NCI-H2029 (cell line): ENCODE results near the gene SLC9A5.

Source experiments
- DNase-seq: peaks from one replicate; lab custom pipeline; 2025; lab: John Stamatoyannopoulos, UW

Gene SLC9A5

GRCh38 chr16:67241008-67241900, 7.5 kb upstream of the SLC9A5 start:
- peak; percentile 43 for DNase-seq

DNA sequence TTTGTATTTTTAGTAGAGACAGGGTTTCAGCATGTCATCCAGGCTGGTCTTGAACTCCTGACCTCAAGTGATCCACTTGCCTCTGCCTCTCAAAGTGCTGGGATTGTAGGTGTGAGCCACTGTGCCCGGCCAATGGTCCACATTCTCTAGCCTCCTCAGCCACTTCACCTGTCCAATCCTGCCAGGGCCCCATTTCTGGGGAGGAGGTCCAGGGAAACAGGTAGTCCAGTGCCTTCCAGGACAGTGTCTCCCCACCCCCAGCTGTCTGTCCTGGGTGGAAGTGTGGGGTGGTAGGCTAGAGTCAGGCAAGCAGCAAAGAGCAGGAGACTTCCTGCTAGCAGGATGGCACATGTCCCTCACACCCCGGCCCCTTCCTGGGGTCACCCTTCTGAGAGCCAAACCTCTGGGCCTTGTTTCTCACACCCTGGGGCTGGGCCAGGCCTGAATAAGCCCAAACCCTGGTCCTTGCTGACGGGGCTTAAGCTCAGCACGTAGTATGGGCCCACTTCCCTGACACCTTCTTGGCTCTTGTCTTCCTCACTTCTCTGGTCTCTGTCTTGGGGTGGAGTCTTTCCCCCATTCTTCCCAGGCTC, 6.5 kb upstream of the SLC9A5 start:
- DNase-seq = no peak

GRCh38 chr16:67243481-67243880, 5.3 kb upstream of the SLC9A5 start:
- DNase-seq = no peak

- DNase-seq = no peak
Observed at GRCh38 chr16:67244387-67245185, 4.2 kb upstream of the SLC9A5 start.

DNA sequence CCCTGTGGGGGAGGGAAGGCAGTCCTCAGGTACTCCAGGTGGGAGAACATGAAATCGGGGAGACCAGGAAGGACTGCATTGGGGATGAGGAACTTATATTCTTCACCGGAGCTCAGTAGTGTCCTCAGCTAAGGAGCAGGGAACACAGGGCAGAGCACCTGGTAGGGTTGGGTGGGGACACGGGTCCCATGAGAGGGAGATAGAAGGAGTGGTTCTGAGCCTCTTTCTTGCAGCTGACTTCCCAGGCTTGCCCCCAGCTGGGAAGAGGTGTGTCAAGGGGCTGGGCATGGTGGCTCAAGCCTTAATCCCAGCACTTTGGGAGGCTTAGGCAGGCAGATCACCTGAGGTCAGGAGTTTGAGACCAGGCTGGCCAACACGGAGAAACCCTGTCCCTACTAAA, 3.6 kb upstream of the SLC9A5 start:
- DNase-seq = no peak

- no peak for DNase-seq
Observed at GRCh38 chr16:67245674-67246080, 3.1 kb upstream of the SLC9A5 start.

DNA sequence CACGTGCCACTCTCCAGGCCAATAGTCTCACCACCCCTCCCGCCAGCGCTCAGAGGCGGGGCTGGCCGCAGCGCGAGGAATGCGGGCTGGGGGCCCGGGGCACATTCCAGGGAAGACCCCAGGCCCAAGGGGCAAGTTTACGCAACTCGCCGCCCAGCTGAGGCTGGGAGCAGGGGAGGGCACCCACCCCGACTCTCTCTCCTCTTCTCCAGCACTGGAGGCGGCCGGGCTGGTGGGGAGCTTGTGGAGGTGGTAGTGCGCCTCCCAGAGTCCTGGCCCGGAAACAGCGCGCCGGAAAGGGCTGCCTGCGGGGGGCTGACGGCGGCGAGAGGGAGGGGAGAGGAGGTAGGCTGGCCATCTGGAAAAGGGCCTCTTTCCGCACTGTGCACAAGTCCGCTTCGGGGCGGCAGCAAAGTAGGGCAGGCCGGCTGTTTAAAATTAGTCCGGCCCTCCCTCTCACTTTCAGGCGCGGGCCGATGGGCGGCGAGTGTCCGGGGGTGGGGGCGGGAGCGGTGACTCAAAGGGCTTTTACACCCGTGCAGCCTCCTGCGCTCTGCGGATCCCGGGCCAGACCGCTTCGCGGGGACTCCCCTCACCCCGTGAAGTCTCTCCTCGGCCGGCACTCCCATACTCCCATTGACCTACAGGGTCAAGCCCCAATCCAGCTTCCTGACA, 2.6 kb upstream of the SLC9A5 start:
- no peak for DNase-seq

GRCh38 chr16:67246756-67247191, 2.0 kb upstream of the SLC9A5 start:
- peak; percentile 70 for DNase-seq

DNA sequence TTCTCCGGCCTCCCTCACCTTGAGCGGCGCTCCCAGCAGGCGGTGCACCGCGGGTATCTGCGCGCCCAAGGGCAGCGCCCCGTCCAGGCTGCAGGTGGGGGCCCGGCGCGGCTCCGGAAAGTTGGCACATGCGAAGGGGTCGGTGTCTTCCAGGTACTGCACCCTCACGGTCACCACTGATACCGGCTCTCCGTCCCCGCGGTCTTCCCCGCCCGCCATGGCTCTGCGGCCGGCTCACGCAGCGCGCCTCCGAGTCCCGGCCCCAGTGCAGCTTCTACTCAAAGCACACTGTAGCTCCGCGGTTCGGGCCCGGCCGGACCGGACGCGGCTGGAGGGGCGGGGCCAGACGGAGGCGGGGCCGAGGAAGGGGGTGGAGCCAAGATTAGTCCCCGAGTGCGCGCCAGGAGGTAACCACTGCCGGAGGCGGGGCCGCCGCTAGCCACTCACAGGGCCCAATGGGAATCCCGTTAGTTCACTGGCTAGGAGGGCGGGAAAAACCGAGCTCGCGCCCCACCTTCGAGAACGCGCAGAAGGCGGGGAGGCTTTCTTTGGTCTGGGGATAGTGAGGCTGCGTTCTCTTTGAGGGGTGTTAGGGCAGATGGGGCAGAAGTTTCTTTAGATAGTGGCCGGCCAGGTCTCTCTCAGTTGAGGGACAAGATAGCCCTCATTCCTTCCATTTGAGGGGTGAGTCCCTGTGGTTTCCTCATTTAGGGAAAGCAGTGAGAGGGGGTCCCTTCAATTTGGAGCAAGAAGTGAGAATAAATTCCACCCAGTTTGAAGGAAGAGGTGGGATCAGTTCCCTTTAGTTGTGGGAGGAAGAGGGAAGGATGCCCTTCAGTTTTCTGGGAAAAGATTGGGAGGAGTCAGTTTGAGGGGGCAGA, 1.3 kb upstream of the SLC9A5 start, which contains the start of gene FHOD1:
TSS of gene FHOD1 (minus strand) at position 290 of the 881 bp plus-strand sequence. CDS start at position 219, 71 bp downstream.
- DNase-seq = peak; percentile 66

DNA sequence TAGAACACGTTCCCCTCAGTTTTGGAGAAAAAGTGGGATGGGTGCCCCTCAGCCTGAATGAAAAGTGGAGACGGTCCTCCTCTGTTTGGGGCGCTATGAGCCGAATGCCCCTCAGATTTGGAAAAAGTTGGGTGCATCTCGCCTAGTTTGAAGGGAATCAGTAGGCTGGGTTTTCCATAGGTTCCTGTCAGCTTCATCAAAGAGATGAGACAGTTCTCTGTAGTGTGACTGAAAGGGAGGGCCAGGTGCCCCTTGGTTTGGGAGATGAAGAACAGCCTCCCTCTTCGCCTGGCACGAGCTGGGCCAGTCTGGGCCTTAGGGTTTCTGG, 742 bp upstream of the SLC9A5 start:
- DNase-seq = no peak

DNA sequence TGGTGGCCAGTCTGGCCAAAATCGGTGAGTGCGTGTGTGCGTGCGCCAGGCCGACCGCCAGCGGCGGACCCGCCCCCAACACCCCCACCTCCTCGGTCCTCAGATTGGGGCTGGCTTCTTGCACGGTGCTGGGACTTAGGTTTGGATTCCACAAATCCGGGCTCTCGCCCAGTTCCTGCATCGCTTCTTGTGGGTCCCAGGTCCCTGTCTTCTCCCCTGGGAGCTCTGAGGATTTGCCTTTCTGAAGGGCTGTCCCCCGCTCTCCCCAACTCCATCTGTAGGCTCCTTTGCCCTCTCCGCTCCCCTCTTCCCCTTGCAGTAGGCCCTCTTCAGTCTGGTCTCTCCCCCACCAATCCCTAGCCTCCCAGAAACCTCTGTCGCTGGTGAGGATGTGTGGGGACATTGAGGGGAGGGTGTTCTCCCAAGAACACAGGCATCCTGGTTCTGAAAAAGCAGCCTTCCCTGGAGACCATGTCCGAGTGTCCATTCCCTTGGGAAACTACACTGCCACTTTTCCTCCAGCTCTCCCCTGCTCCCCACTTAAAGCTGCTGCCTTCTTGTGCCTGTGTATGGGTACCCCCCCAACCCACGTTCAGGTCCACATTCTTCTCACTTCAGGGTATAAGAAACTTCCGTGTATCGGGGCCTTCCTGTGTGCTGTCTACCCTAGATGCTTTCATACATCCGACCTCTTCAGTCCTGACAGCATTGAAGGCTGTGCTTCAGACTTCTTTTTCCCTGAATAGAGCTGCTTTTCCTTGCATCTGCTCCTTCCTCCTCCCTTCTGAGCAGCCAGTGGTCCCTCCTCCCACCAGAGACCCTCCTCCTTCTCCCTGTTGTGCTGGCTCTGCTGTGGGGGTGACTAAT, 632 bp downstream of the SLC9A5 start:
- DNase-seq = no peak

DNA sequence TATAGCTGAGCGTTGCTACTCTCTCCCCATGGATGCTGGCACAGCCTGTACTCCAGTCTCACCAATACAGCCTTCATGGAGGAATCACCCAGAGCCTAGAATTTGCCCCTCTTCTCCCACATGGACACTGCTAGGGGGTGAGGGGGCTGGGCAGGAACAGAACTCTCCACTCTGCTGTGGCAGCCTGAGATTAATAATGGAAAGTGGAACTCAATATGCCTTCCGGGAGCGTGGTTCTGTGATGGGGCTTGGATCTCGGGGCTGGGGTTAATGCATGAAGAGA, 1.2 kb downstream of the SLC9A5 start:
- no peak for DNase-seq

DNA sequence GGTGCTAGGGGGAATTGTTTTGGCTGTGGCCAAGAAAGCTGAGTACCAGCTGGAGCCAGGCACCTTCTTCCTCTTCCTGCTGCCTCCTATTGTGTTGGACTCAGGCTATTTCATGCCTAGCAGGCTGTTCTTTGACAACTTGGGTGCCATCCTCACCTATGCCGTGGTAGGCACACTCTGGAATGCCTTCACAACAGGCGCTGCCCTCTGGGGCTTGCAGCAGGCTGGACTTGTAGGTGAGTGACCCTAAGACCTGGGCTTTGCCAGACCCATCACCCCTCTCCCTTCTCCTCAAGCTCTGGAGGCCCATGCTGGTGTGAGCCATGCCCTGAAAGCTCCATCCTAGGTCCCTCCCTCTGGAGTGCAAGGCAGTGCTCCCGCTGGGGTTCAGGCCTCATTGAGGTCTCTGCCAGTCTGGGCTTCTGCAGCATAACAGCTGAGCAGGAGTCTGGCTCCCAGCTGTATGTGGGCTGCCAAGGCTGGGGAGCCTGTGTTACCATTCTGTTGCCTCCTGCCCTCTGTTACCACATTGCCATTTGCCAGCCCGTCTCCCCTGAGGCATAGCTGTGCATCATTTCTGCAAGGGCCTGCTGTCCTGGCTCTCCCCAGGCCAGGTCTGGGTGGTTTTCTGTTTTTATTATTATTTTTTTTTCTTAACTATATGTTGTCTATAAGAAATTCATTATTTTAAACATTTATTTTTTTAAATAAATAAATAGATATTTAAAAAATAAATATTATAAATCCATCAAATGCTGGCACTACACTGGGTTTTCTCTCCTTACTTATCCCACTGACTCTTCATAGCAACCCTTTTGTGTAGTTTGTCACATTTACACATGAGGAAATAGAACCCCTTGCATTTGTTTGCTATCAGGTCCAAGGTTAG, 4.1 kb downstream of the SLC9A5 start:
- DNase-seq = no peak

DNA sequence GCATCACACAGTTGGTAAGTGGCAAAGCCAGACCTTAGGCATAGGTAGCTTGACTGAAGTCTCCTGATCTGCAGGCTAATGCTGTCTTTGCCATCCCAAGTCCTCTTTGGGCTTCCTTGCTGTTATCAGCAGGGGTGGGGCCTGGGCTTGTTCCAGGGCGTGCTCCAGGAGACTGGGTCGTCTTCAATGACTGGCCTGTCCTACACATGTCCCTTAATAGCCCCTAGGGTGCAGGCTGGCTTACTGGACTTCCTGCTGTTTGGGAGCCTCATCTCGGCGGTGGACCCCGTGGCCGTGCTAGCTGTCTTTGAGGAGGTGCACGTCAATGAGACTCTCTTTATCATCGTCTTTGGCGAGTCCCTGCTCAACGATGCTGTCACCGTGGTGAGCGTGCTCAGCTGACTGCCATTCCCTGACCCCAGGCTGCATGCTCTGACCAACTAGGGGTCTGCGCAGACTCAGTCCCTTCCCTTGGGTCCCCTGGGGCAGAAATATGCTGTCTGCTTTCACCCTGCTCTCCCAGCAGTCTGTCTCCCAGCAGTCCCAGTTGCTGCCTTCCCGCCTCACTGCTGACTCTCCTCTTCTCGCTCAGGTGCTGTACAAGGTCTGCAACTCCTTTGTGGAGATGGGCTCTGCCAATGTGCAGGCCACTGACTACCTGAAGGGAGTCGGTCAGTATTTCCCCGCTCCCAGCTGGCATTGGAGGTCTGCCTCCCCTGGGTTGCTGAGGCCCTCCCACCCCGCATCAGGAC, 6.2 kb downstream of the SLC9A5 start:
- no peak for DNase-seq

GRCh38 chr16:67255553-67256221, 6.9 kb downstream of the SLC9A5 start:
- no peak for DNase-seq

- no peak for DNase-seq
Observed at GRCh38 chr16:67256701-67257230, 8.0 kb downstream of the SLC9A5 start.

- DNase-seq = no peak
Observed at GRCh38 chr16:67257486-67258160, 8.8 kb downstream of the SLC9A5 start.
